Effector memory CD4-positive, alpha-beta T cell (primary cell): ENCODE measurements around the gene SLC5A2.

ENCODE experiments used
- DNase-seq, 3 donors: peaks; one replicate each; pipeline ENCODE4 v3.0.0-alpha.2; 2020
- H3K27ac ChIP-seq: 2 replicates; pipeline ENCODE4 v1.7.0; 2013; ENCODE audit warnings: mild to moderate bottlenecking, low read length, moderate library complexity; ENCODE audit not compliant: insufficient read depth, poor library complexity, severe bottlenecking
- H3K27me3 ChIP-seq: replicated peaks from 2 replicates; pipeline ENCODE4 v1.7.0; 2013; ENCODE audit warnings: mild to moderate bottlenecking, low read length; ENCODE audit not compliant: insufficient read depth, control insufficient read depth, poor library complexity, severe bottlenecking
- H3K36me3 ChIP-seq: 2 replicates; pipeline ENCODE4 v1.7.0; 2013; ENCODE audit warnings: mild to moderate bottlenecking, low read length, moderate library complexity; ENCODE audit not compliant: control insufficient read depth, insufficient read depth
- H3K4me1 ChIP-seq: 2 replicates; pipeline ENCODE4 v1.7.0; 2013; ENCODE audit warnings: low read length, mild to moderate bottlenecking; ENCODE audit not compliant: control insufficient read depth, insufficient read depth, poor library complexity, severe bottlenecking
- H3K4me3 ChIP-seq: 2 replicates; pipeline ENCODE4 v1.7.0; 2013; ENCODE audit warnings: low read length, low read depth, mild to moderate bottlenecking; ENCODE audit not compliant: insufficient read depth, poor library complexity, severe bottlenecking
- H3K9me3 ChIP-seq: 2 replicates; pipeline ENCODE4 v1.7.0; 2013; ENCODE audit warnings: mild to moderate bottlenecking, low read length, moderate library complexity; ENCODE audit not compliant: control insufficient read depth

Gene SLC5A2

GRCh38 chr16:31467858-31468257 is 15.1 kb upstream of the SLC5A2 start:
- no peak for DNase-seq
- H3K27me3 ChIP-seq = peaks cover 7% of the 10 kb centered on the region
- no peak overlapping the region for H3K4me3 ChIP-seq

GRCh38 chr16:31470615-31471014 is 12.3 kb upstream of the SLC5A2 start:
- H3K9me3 ChIP-seq = no peaks in the 10 kb centered on the region
- peaks cover 16% of the 10 kb centered on the region for H3K4me1 ChIP-seq
- no peaks in the 10 kb centered on the region for H3K36me3 ChIP-seq
- H3K27ac ChIP-seq = no peak overlapping the region
- DNase-seq = no peak
- no peak overlapping the region for H3K4me3 ChIP-seq
- peaks cover 7% of the 10 kb centered on the region for H3K27me3 ChIP-seq

More at GRCh38 chr16:31467858-31468257, 15.1 kb upstream of the SLC5A2 start:
- Histone ChIP-seq H3K27ac (no peak overlapping the region), H3K36me3 (peaks cover 4% of the 10 kb centered on the region), H3K9me3 (no peaks in the 10 kb centered on the region), H3K4me1 (peaks cover 16% of the 10 kb centered on the region)

- Histone ChIP-seq H3K4me3 (no peak overlapping the region), H3K9me3 (no peaks in the 10 kb centered on the region), H3K27ac (no peak overlapping the region), H3K4me1 (peaks cover 22% of the 10 kb centered on the region), H3K27me3 (peaks cover 7% of the 10 kb centered on the region), H3K36me3 (no peaks in the 10 kb centered on the region)
- DNase-seq = no peak
These were observed 11.6 kb upstream of the SLC5A2 start for GRCh38 chr16:31471241-31471874.

GRCh38 chr16:31471875-31472708 is 10.8 kb upstream of the SLC5A2 start, which contains the start of gene TGFB1I1:
TGFB1I1 (plus strand) TSS chr16:31472152; CDS start chr16:31472189, 37 bp downstream.
- DNase-seq = no peak
- Histone ChIP-seq H3K36me3 (no peaks in the 10 kb centered on the region), H3K4me1 (peaks cover 23% of the 10 kb centered on the region), H3K27ac (no peak within 1 kb of the TSS), H3K4me3 (peak within 1 kb of the TSS; percentile 55), H3K27me3 (peaks cover 7% of the 10 kb centered on the region), H3K9me3 (no peaks in the 10 kb centered on the region)

GRCh38 chr16:31472709-31473203 is 10.2 kb upstream of the SLC5A2 start:
- Histone ChIP-seq H3K27ac (no peak overlapping the region), H3K9me3 (no peaks in the 10 kb centered on the region), H3K27me3 (peaks cover 7% of the 10 kb centered on the region)

GRCh38 chr16:31473264-31473984 is 9.5 kb upstream of the SLC5A2 start:
- Histone ChIP-seq H3K27me3 (peaks cover 7% of the 10 kb centered on the region), H3K36me3 (no peaks in the 10 kb centered on the region), H3K9me3 (no peaks in the 10 kb centered on the region), H3K27ac (no peak overlapping the region), H3K4me1 (peaks cover 28% of the 10 kb centered on the region), H3K4me3 (no peak overlapping the region)
- DNase-seq = no peak

More at GRCh38 chr16:31472709-31473203, 10.2 kb upstream of the SLC5A2 start:
- no peaks in the 10 kb centered on the region for H3K36me3 ChIP-seq
- peak overlapping the region; percentile 55 for H3K4me3 ChIP-seq
- H3K4me1 ChIP-seq = peaks cover 27% of the 10 kb centered on the region
- no peak for DNase-seq

GRCh38 chr16:31474173-31474714 is 8.7 kb upstream of the SLC5A2 start:
- DNase-seq = no peak
- H3K27ac ChIP-seq = no peak overlapping the region
- H3K4me3 ChIP-seq = no peak overlapping the region

GRCh38 chr16:31474773-31475738 is 7.9 kb upstream of the SLC5A2 start:
- no peak for DNase-seq
- H3K4me3 ChIP-seq = no peak overlapping the region
- H3K27me3 ChIP-seq = peaks cover 7% of the 10 kb centered on the region
- H3K27ac ChIP-seq = no peak overlapping the region
- peaks cover 28% of the 10 kb centered on the region for H3K4me1 ChIP-seq
- no peaks in the 10 kb centered on the region for H3K9me3 ChIP-seq
- no peaks in the 10 kb centered on the region for H3K36me3 ChIP-seq

More at GRCh38 chr16:31474173-31474714, 8.7 kb upstream of the SLC5A2 start:
- Histone ChIP-seq H3K36me3 (no peaks in the 10 kb centered on the region), H3K4me1 (peaks cover 28% of the 10 kb centered on the region), H3K9me3 (no peaks in the 10 kb centered on the region), H3K27me3 (peaks cover 7% of the 10 kb centered on the region)

- no peak for DNase-seq
- no peaks in the 10 kb centered on the region for H3K9me3 ChIP-seq
- H3K27ac ChIP-seq = no peak overlapping the region
- H3K4me3 ChIP-seq = peak overlapping the region; percentile 71
- no peaks in the 10 kb centered on the region for H3K36me3 ChIP-seq
- peaks cover 28% of the 10 kb centered on the region for H3K4me1 ChIP-seq
- H3K27me3 ChIP-seq = peaks cover 7% of the 10 kb centered on the region
These were observed 7.0 kb upstream of the SLC5A2 start for GRCh38 chr16:31475946-31476302.
